A549 treated with Mapracorat at 1 μM for 4 hours (cell line): ENCODE measurements around the gene SPECC1. TPM values are rescaled to one million over a fixed set of nuclear protein-coding genes. Genes with fewer than 3 reads are reported as not detected.

Source experiments
- total RNA-seq: library from RNA; stranded (reverse); fragments of 200-300 nt; extraction: Qiagen RNA extraction; gene quantifications from 5 replicates; pipeline ENCODE4 v1.2.3, GENCODE V29; 2022

SPECC1 gene, protein sequence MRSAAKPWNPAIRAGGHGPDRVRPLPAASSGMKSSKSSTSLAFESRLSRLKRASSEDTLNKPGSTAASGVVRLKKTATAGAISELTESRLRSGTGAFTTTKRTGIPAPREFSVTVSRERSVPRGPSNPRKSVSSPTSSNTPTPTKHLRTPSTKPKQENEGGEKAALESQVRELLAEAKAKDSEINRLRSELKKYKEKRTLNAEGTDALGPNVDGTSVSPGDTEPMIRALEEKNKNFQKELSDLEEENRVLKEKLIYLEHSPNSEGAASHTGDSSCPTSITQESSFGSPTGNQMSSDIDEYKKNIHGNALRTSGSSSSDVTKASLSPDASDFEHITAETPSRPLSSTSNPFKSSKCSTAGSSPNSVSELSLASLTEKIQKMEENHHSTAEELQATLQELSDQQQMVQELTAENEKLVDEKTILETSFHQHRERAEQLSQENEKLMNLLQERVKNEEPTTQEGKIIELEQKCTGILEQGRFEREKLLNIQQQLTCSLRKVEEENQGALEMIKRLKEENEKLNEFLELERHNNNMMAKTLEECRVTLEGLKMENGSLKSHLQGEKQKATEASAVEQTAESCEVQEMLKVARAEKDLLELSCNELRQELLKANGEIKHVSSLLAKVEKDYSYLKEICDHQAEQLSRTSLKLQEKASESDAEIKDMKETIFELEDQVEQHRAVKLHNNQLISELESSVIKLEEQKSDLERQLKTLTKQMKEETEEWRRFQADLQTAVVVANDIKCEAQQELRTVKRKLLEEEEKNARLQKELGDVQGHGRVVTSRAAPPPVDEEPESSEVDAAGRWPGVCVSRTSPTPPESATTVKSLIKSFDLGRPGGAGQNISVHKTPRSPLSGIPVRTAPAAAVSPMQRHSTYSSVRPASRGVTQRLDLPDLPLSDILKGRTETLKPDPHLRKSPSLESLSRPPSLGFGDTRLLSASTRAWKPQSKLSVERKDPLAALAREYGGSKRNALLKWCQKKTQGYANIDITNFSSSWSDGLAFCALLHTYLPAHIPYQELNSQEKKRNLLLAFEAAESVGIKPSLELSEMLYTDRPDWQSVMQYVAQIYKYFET
- 41.6 to 54.9 TPM (median 45.9 TPM) in 5 replicates for total RNA-seq

DNA sequence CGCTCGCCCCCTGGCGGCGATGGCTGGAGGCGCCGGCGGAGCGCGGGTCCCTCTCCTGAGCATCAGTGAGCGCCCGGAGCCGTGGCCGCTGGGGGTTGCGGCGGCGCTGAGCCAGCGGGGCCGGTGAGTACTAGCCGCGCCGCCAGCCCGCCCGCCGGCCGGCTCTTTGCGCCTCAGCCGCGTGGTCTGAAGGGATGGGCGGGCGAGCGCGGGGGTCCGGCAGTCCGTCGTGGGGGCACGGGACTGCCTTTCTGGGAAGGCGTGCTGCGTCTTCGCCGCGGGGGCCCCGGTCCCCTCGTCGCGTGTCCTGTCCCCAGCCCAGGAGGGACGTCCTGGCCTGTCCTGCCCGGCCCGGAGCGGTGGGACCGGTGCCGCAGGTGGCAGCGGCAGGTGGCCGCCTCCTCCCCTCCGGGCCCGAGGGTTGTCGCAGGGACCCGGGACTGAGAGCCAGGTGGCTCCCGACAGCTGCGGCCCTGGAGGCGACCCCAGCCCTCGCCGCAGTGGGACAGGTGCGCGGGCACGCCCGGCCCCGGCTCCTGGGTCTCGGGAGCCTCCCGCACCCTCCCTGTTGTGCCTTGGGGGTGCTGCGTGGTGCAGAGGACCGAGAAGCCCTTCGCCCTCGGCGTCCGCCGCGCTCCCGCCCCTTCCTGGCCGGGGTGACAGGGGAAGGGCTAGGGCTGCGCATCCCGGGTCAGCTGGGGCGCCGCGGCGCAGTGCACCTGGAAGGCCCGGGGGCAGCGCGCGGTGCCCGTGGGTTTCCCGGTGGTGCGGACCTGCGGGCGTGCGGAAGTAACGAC, at the start of gene SPECC1:
Gene SPECC1, plus strand, starts transcription at position 58 of the 797 bp plus-strand sequence. CDS start 87,293 bp downstream, outside the sequence.

DNA sequence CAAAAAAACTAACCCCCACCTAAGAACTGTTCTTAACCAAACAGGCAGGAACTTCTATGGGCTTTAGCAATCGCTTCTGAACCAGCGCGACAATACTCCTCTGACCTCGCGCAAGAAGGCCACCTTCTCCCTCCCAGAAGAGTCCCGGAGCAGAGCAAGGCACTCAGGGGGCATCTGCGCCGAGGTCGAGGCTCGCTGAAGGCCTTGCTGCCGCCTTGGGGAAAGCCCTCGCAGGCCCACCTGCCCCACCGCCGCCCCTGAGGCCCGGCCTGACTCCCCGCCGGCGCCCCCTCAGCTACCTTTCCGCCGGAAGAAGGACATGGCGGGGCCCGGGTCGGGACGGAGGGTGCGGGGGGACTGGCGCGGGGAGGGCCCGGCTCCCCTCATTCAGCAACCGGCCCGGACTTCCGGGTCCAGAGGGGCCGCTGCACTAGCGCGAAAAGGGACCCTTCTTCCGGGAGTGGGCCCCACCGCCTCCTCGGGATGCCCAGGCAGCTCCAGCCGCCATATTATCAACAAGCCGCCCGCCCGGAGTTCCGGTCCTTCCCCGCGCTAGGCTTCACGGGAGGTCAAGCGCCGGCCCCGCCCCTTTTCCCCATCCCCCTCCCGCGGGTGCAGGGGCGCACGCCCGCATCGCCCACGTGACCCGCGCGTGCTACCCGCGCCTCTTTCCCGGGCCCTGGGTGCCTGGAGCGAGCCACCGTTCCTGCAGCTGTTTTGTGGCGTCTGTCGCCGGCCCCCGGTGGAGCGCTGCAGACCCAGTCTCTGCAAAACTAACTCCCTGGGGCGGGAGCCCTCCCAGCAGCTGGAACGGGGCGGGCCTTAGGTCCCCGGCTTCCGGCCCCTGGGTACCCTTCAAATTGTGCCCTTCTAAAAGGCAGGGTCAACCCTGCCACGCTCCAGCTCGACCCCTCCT, 31.6 kb upstream of the SPECC1 start, which contains the start of gene AKAP10:
Gene AKAP10, minus strand, starts transcription at position 536 of the 916 bp plus-strand sequence. Its CDS starts 149 bp downstream, at position 387.

Other genes starting within 250 kb of the SPECC1 start
- gene ULK2, start 141.4 kb upstream of the SPECC1 start, total RNA-seq, result 11.0 to 18.1 TPM (median 15.8 TPM) in 5 replicates
- gene AKAP10, start 31.5 kb upstream of the SPECC1 start, total RNA-seq, result 19.3 to 24.4 TPM (median 22.7 TPM) in 5 replicates